ENCODE results near the gene UPF2. TPM values are rescaled to one million over a fixed set of nuclear protein-coding genes. Genes with fewer than 3 reads are reported as not detected.

Gene UPF2
- total RNA-seq, 4 donors from 2014 or later: 12.9 to 22.3 (median 17.8) TPM

- peaks cover 16 to 84% (median 22%) of the 10 kb centered on the region in 3 donors for H3K36me3 ChIP-seq
- H3K27ac ChIP-seq: no peak overlapping the region
- 95 to 96% methylated on average over 4 of the region's 4 CpGs for WGBS, 2 donors
- TF ChIP-seq CTCF (IDR thresholded peaks at IDR 0.05) (no peak), POLR2A (IDR thresholded peaks at IDR 0.05) (no peak)
- intact Hi-C loops (cut with DNase I): no loop called here
- H3K4me1 ChIP-seq: no peaks in the 10 kb centered on the region
- no peaks in the 10 kb centered on the region for H3K27me3 ChIP-seq
- no peaks in the 10 kb centered on the region for H3K9me3 ChIP-seq
- H3K4me3 ChIP-seq: no peak overlapping the region
- DNase-seq: no peak
Measured at GRCh38 chr10:11931038-11931437, 111.6 kb downstream of the UPF2 start.

GRCh38 chr10:11930312-11930978 is 112.2 kb downstream of the UPF2 start:
- H3K36me3 ChIP-seq: peaks cover 18 to 84% (median 18%) of the 10 kb centered on the region in 3 donors
- no peak overlapping the region for H3K4me3 ChIP-seq
- intact Hi-C loops (cut with DNase I): no loop called here
- no peak for DNase-seq
- no peaks in the 10 kb centered on the region for H3K27me3 ChIP-seq
- TF ChIP-seq POLR2A (IDR thresholded peaks at IDR 0.05) (no peak), CTCF (IDR thresholded peaks at IDR 0.05) (no peak)
- WGBS, 2 donors: 92 to 95% methylated on average over 8 of the region's 8 CpGs
- no peak overlapping the region for H3K27ac ChIP-seq
- H3K9me3 ChIP-seq: no peaks in the 10 kb centered on the region
- no peaks in the 10 kb centered on the region for H3K4me1 ChIP-seq

DNA sequence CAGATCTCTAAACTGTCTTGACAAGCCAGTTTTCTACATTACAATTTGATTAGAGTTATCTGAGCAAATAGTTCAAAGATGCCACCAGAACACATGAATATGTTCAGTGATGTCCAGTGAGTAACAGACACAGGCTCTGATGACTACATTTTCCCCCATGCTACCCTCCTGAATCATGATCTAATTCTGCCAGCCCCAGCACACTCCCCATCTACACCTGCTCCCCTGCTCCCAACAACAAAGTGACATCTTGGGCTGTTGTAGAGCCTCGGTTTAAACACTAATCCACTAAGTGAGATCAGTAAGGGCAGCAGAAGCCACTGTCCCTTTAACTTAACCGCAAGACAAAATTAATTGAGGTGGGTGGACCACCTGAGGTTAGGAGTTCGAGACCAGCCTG is 114.9 kb downstream of the UPF2 start:
- intact Hi-C loops (cut with DNase I): no loop called here
- no peaks in the 10 kb centered on the region for H3K27me3 ChIP-seq
- 86 to 92% methylated on average over 3 of the region's 3 CpGs for WGBS, 2 donors

GRCh38 chr10:11921800-11922392 is 120.7 kb downstream of the UPF2 start:
- Histone ChIP-seq H3K27ac (no peak overlapping the region), H3K27me3 (no peaks in the 10 kb centered on the region), H3K9me3 (no peaks in the 10 kb centered on the region), H3K4me3 (no peak overlapping the region), H3K4me1 (no peaks in the 10 kb centered on the region), H3K36me3 (peaks cover 6 to 79% (median 11%) of the 10 kb centered on the region in 3 donors)
- intact Hi-C loops (cut with DNase I): no loop called here
- TF ChIP-seq POLR2A (IDR thresholded peaks at IDR 0.05): no peak
- TF ChIP-seq CTCF (IDR thresholded peaks at IDR 0.05): no peak
- no peak for DNase-seq
- 75 to 87% methylated on average over 11 of the region's 11 CpGs for WGBS, 2 donors

More for the DNA sequence above, 114.9 kb downstream of the UPF2 start:
- H3K4me1 ChIP-seq: no peaks in the 10 kb centered on the region
- H3K9me3 ChIP-seq: no peaks in the 10 kb centered on the region
- H3K27ac ChIP-seq: no peak overlapping the region
- no peak for TF ChIP-seq CTCF (IDR thresholded peaks at IDR 0.05)
- no peak overlapping the region for H3K4me3 ChIP-seq
- DNase-seq: no peak
- peaks cover 18 to 92% (median 18%) of the 10 kb centered on the region in 3 donors for H3K36me3 ChIP-seq

- no peaks in the 10 kb centered on the region for H3K4me1 ChIP-seq
- whole genome bisulfite sequencing, 2 donors: 78 to 85% methylated on average over 5 to 7 of the region's 7 CpGs
Measured at GRCh38 chr10:11919271-11919670, 123.3 kb downstream of the UPF2 start.

More at GRCh38 chr10:11919271-11919670, 123.3 kb downstream of the UPF2 start:
- no peaks in the 10 kb centered on the region for H3K9me3 ChIP-seq
- TF ChIP-seq POLR2A (IDR thresholded peaks at IDR 0.05) (no peak), CTCF (IDR thresholded peaks at IDR 0.05) (no peak)
- H3K27me3 ChIP-seq: no peaks in the 10 kb centered on the region
- H3K4me3 ChIP-seq: no peak overlapping the region
- peaks cover 0 to 53% (median 6%) of the 10 kb centered on the region in 3 donors for H3K36me3 ChIP-seq
- no peak overlapping the region for H3K27ac ChIP-seq
- DNase-seq: no peak
- intact Hi-C loops (cut with DNase I): no loop called here
